HG03025 (cell line): ENCODE results near the gene LRRC8E.
"Not testable (repeated sequence)": the region's sequence is repeated elsewhere in the genome, so short reads cannot be mapped to it uniquely, and the experiment has no call there.

Source experiments
- ATAC-seq: cut with Tn5 transposase; IDR thresholded peaks from one replicate; pipeline ENCODE4 v1.9.1; 2021; ENCODE audit warnings: mild to moderate bottlenecking, moderate library complexity; ENCODE audit not compliant: unreplicated experiment, low FRiP score

The LRRC8E gene

GRCh38 chr19:7916103-7916954, 28.0 kb downstream of the LRRC8E start:
- no peak for ATAC-seq

- no peak for ATAC-seq
These were observed 28.6 kb downstream of the LRRC8E start for GRCh38 chr19:7916955-7917266.

- ATAC-seq, result no peak
These were observed 29.2 kb downstream of the LRRC8E start for GRCh38 chr19:7917267-7918061.

GRCh38 chr19:7918062-7918614, 29.8 kb downstream of the LRRC8E start:
- not testable (repeated sequence) for ATAC-seq

GRCh38 chr19:7918615-7919421, 30.5 kb downstream of the LRRC8E start:
- no peak for ATAC-seq

- peak; percentile 35 for ATAC-seq
These were observed 31.6 kb downstream of the LRRC8E start, which contains the start of gene SNAPC2 for GRCh38 chr19:7919610-7920518. Gene SNAPC2 (plus strand): TSS chr19:7920338. CDS start chr19:7920367, 29 bp downstream.

- peak; percentile 18 for ATAC-seq
These were observed 32.4 kb downstream of the LRRC8E start for GRCh38 chr19:7920519-7921301.

GRCh38 chr19:7921302-7921966, 33.1 kb downstream of the LRRC8E start:
- ATAC-seq, result no peak

GRCh38 chr19:7921967-7922835, 33.9 kb downstream of the LRRC8E start:
- no peak for ATAC-seq

GRCh38 chr19:7922836-7923195, 34.5 kb downstream of the LRRC8E start:
- no peak for ATAC-seq

- ATAC-seq, result no peak
These were observed 35.2 kb downstream of the LRRC8E start for GRCh38 chr19:7923295-7924191.

GRCh38 chr19:7924241-7924640, 35.9 kb downstream of the LRRC8E start:
- no peak for ATAC-seq

- ATAC-seq, result no peak
These were observed 36.4 kb downstream of the LRRC8E start for GRCh38 chr19:7924651-7925170.

GRCh38 chr19:7925171-7925851, 37.0 kb downstream of the LRRC8E start:
- no peak for ATAC-seq

- ATAC-seq, result no peak
These were observed 37.9 kb downstream of the LRRC8E start, which contains the start of gene CTXN1 for GRCh38 chr19:7926021-7926726. Gene CTXN1 (minus strand): TSS chr19:7926135. CDS start chr19:7925538, 597 bp downstream.
